NCI-H2029 (cell line): ENCODE data around the gene ZNF526.
"Not testable (repeated sequence)": the region's sequence is repeated elsewhere in the genome, so short reads cannot be mapped to it uniquely, and the experiment has no call there.

Experiments used
- DNase-seq: peaks from one replicate; lab custom pipeline; 2025; lab: John Stamatoyannopoulos, UW

Gene ZNF526

DNA sequence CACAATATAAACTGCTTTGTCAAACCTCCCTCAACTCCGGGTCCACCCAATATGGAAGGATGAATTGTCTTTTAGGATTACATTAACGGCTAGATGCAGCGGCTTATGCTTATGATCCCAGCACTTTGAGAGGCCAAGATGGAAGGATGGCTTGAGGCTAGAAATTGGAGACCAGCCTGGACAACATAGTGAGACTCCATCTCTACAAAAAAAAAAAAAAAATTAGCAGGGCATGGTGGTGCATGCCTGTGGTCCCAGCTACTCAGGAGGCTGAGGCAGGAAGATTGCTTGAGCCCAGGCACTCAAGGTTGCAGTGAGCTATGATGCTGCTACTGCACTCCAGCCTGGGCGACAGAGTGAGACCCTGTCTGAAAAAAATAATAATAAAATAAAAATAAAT, 46.0 kb downstream of the ZNF526 start:
- DNase-seq: not testable (repeated sequence)

DNA sequence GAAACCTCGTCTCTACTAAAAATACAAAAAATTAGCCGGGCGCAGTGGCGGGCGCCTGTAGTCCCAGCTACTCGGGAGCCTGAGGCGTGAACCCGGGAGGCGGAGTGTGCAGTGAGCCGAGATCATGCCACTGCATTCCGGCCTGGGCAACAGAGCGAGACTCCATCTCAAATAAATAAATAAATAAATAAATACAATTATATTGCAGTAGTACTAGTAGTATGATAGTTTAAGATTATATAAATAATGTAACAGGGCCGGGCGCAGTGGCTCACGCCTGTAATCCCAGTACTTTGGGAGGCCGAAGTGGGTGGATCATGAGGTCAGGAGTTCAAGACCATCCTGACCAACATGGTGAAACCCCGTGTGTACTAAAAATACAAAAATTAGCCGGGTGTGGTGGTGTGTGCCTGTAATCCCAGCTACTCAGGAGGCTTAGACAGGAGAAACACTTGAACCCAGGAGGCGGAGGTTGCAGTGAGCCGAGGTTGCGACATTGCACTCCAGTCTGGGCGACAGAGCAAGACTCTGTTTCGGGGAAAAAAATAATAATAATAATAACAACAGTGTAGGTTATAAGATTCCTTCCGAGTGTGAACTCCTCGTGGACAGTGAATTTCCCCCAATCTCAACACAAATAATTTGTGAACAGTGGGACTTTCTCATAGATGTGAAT, 47.0 kb downstream of the ZNF526 start:
- not testable (repeated sequence) for DNase-seq

DNA sequence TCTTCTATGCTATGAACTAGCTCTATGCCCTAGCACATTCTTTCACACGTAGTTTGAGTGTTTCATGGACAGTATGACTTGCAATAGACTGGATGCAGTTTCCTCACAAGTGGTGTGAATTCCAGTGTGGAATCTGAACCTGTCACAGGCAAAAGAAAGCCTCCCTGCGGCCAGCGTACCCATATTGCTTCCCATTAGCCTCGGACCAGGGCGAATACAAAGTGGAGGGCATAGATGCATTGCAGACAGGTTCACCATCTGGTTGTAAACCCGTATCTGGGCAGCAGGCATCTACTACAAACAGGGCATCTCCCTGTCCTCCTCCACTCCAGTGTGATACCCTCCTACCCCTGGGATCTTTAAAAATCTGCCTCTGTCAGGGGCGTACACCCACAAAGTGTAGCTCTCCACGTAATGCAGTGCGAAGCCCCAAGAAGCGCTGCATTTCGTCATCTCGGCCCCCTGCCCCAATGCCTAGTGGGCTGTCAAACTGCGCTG, 47.6 kb downstream of the ZNF526 start:
- DNase-seq: no peak

DNA sequence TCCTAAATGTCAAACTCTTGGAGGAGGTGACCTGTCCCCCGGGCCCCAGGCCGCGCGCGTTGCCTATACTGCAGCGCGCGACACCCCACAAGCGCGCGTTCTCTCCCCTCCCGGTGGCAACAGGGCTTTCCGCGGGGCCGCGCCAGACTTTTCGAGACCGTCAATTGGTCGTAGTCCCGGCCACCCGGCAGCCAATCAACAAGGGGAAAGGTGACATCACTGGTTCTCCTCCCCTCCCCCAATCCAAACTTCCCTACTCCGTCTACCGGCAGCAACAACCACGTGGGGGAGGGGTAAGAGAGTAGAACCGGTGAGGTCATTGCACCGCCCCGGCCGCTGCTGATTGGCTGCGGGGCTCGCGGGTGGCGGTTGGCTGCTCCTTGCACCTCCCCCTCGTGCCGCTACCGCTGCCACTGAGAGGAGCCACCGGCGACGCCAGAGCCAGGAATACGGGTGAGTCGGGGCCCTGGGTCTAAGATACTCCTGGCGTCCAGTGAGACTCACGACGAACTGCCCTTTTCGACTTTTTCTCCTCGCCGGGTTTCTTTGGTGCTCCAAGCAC, 48.1 kb downstream of the ZNF526 start:
- peak; percentile 99 for DNase-seq

DNA sequence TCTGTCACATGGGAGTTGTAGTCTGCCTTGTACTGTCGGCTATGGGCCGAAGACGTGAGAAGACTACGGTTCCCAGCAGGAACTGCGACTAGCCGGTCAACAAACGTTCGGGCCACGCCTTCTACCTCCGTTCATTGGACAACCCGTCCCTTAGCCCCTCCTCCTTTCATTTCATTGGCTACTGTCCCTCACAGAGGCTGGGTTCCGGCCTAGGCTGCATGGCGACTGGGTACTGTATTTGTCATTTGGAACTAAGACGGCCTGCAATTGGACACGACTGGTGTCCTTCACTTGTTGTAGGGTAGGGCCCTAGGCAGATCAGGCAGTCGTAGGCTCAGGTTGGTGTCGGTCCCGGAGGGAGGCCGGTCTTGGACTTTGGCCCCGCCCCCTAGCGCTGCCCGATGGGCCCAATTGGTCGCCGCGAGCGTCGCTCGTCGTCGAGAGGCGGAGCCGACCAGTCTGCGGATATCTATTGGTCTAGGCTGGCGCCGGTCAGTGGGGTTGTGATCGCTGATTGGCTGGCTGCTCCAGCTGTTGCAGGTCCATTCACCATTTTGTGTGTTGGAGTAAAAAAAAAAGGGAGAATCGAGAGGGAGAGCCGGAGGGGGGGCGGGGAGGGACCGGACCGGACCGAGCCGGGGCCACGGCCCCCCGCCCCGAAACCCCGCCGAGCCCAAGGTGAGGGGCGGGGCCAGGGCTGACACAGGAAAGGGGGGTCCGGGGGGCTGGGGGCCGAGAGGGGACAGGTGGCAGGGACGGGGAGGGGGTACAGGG, 48.8 kb downstream of the ZNF526 start, which contains the start of gene CIC:
Gene CIC (plus strand): TSS at position 549 of the 774 bp plus-strand sequence. CDS start 2,532 bp downstream, outside the sequence.
- DNase-seq: peak; percentile 100

DNA sequence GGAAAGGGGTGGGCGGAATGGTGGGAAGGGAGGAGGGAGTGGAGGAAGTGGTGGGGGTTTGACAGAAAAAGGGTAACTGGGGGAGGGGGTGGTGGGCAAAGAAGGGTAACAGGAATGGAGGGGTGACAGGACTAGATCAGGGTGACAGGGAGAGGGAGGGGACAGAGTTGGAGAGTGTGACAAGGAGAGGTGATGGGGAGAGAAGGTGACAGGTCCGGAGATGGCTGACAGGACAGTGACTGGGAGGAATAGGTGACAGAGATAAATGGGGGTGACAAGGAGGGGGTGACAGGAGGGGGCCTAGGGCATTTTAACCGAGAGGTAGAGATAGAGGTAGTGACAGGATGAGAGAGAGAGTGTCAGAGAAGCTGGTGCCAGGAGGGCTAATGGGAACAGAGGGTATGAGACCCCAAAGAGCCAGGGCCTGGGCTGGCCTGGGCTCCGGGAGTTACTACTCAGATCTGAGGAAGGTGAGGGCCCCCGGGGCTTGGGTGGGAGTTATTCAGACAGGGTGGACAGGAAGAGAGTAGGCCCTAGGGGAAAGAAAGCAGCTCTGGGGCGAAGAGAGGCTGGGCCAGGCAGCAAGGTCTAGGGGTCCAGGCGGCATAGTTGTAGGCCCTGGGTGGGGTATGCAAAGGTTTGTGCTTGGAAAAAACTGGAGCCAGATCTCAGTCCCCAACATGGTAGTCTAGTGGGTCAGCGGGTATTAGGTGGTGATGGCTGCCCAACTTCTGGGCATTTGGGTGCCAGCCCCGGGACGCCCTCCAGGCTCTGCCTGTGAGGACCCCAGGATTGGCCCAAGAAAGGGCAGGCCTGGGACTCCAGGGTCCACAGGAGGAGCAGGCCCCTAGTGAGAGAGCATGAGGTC, 49.6 kb downstream of the ZNF526 start:
- DNase-seq: no peak

DNA sequence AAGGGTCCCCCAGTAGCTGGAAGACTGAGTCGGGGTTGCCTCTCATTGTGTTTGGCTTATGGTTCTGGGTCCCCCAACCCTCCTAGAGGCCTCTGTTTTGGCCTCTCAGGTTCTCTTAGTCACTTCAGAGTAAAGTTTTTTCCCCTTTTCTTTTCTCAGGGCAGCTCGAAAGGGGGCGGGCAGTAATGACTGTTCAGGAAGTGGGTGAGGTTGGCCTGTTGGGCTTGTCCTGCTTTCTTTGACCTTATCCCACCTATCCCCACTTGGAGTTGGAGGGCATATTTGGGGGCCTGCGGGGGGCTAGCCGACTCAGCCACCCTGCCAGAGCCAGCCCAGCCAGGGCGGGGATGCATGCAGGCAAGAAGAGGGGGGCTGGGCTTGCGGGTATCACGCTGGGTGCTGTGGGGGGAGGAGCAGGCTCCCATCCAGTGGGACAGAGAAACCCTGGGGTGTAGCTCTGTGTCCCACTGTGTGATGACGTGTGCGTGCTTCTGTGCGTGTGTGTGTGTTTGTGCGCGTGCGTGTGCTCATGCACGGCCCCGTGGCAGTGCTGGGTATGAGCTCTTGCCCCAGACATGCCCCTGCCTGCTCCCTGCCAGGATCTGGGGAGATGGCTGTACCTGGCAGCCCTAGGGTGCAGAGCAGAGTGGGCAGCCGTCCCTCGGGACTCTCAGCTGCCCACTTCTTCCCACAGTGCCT, 50.4 kb downstream of the ZNF526 start:
- DNase-seq: no peak

DNA sequence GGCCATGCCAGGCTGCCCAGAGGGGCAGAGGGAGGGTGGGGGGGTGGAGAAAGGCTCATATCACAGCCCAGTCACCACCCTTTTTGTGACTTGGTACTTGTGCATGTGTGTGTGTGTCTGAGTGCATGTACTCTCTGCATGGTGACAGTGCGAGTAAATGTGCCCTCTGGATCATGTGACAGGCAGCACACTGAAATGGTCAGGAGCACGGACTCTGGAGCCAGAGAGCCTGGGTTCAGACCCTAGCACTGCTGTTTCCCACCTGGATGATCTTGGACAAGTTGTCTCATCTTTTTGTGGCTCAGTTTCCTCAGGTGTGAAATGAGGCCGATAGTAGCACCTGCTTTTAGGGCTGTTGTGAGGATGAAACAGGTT, 50.9 kb downstream of the ZNF526 start:
- no peak for DNase-seq

DNA sequence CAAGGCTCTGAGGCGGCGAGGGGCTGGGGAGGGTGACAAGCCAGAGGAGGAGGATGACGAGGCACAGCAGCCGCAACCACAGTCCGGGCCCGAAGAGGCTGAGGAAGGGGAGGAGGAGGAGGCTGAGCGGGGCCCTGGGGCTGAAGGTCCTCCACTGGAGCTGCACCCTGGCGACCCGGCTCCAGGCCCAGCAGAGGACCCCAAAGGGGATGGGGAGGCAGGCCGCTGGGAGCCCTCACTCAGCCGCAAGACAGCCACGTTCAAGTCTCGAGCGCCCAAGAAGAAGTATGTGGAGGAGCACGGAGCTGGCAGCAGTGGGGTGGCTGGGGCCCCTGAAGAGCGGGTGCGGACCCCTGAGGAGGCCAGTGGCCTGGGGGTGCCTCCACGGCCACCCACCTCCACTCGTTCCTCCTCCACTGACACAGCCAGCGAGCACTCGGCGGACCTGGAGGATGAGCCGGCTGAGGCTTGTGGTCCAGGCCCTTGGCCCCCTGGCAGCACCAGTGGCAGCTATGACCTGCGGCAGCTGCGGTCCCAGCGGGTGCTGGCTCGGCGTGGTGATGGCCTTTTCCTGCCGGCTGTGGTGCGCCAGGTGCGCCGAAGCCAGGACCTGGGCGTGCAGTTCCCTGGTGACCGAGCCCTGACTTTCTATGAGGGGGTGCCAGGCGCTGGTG, 51.9 kb downstream of the ZNF526 start:
- no peak for DNase-seq

DNA sequence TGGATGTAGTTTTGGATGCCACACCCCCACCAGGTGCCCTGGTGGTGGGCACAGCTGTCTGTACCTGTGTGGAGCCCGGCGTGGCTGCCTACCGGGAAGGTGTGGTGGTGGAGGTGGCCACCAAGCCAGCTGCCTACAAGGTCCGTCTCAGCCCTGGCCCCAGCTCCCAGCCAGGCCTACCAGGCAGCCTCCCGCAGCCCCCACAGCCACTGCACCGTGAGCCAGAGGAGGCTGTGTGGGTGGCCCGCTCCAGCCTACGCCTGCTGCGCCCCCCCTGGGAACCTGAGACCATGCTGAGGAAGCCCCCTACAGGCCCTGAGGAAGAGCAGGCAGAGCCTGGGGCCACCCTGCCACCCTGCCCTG, 52.4 kb downstream of the ZNF526 start:
- no peak for DNase-seq

DNA sequence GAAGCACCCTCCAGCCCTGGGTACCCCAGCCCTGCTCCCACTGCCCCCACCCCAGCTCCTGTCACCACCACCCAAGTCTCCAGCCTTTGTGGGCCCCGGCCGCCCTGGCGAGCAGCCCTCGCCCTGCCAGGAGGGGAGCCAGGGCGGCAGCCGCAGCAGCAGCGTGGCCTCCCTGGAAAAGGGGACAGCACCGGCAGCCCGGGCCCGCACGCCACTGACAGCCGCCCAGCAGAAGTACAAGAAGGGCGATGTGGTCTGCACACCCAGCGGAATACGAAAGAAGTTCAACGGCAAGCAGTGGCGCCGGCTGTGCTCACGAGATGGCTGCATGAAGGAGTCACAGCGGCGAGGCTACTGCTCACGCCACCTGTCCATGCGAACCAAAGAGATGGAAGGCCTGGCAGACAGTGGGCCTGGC, 52.9 kb downstream of the ZNF526 start:
- DNase-seq: no peak

DNA sequence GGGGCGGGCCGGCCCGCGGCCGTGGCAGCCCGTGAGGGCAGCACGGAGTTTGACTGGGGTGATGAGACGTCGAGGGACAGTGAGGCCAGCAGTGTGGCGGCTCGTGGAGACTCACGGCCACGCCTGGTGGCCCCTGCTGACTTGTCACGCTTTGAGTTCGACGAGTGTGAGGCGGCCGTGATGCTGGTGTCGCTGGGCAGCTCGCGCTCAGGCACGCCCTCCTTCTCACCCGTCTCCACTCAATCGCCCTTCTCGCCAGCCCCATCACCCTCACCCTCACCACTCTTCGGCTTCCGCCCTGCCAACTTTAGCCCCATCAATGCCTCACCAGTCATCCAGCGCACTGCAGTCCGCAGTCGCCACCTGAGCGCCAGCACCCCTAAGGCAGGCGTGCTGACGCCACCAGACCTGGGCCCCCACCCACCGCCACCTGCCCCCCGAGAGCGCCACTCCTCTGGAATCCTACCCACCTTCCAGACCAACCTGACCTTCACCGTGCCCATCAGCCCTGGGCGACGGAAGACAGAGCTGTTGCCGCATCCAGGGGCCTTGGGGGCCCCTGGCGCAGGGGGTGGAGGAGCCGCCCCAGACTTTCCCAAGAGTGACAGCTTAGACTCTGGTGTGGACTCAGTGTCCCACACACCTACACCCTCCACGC, 53.4 kb downstream of the ZNF526 start:
- no peak for DNase-seq

DNA sequence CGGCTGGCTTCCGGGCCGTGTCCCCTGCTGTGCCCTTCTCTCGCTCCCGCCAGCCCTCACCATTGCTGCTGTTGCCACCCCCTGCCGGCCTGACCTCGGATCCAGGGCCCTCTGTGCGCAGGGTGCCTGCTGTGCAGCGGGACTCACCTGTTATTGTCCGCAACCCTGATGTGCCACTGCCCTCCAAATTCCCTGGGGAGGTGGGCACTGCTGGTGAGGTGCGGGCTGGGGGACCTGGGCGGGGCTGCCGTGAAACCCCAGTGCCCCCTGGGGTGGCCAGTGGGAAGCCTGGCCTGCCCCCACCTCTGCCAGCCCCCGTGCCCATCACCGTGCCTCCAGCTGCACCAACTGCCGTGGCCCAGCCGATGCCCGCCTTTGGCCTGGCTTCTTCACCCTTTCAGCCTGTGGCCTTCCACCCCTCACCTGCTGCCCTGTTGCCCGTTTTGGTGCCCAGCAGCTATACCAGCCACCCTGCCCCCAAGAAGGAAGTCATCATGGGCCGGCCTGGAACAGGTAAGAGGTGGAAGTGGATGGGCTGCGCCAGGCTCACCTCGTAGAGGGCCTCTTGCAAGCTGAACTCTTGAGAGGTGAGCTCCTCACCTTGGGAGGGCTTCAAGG, 54.1 kb downstream of the ZNF526 start:
- no peak for DNase-seq

DNA sequence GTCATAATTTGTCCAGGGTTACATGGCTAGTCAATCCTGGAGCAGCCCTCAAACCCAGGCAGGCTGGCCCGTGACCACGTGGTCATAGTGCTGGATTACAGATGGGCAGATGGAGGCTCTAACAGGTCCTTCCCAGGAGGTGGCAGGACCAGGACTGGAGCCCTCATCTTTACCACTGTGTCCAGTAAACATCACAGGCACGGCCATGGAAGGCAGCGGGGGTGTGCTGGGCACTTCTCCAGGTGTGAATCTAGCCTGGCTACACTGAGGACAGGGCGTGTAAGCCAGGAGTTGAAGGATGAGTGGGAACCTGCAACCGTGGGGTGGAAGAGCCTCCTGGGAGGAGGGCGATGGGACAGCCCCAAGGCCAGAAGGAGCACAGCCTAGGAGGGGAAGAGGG, 55.0 kb downstream of the ZNF526 start:
- no peak for DNase-seq

DNA sequence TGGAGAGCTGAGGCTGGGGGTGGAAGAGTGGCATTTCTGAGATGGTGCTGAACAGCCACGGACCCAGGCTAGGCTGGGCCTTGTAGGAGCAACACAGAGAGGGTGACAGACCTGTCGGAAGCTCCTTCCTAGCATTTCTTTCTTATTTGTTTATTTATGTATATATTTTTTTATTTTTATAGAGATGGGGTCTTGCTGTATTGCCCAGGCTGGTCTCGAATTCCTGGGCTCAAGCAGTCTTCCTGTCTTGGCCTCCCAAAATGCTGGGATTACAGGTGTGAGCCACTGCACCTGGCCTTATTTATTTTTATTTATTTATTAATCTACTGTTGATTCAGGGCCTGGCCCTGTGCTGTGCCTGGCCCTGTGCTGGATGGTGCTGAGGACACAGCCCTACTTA, 55.4 kb downstream of the ZNF526 start:
- no peak for DNase-seq

DNA sequence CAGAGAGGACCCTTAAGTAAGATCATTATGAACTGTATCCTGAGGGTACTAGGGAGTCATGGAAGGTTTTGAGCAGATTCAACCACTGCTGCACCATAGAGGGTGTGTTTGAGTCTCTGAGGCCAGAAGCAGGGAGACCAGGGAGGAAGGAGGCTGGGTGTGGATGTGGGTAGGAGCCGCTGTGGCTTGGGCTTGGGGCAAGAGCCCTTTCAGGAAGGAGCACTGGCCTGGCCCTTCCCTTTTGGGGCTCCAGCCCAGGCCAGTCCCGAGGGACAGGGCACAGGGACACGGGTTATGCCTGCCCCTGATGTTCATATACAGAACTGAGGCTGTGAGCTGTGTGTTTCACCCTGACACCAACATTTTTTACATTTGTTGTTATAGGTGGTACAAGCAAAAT, 56.2 kb downstream of the ZNF526 start:
- DNase-seq: no peak

DNA sequence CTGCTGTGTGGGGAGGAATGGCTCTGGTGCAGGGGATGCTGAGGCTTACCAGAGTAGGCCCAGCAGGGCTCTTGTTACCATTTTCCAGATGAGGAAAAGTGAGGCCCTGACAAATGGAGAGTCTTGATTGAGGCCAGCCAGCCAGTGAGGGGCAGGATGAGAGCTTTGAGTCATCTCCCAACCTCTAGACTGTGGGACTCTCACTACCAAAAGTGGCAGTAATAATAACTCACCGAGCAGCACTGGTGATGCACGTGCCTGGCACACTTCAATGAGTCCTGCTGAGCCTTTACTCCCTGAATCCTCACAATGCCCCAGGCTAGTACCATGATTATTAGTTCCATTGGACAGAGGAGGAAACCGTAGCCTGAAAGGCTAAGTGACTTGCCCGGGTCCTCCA, 56.7 kb downstream of the ZNF526 start:
- DNase-seq: no peak
